OCI-LY7 (cell line): Measurements from ENCODE around the gene SOWAHC.

Experiments
- CTCF ChIP-seq: fragments of 200-600 bp; sonication (generic); conservative IDR thresholded peaks from 2 replicates; pipeline ENCODE4 v1.5.1; 2014; ENCODE audit warnings: mild to moderate bottlenecking, antibody characterized with exemption, low read length, moderate library complexity, mixed read lengths
- EZH2phosphoT487 ChIP-seq: fragments of 200-600 bp; sonication (generic); IDR thresholded peaks from 2 replicates; pipeline ENCODE4 v1.6.1; 2018; ENCODE audit warnings: low read depth, borderline replicate concordance, mild to moderate bottlenecking, mixed run types, antibody characterized with exemption, low read length, moderate library complexity, mixed read lengths

GRCh38 chr2:109609352-109610024 lies 4.7 kb upstream of the SOWAHC start:
- TF ChIP-seq CTCF = no peak
- TF ChIP-seq EZH2phosphoT487 = no peak
